ENCODE results near the gene CDH12. TPM values are rescaled to one million over a fixed set of nuclear protein-coding genes. Genes with fewer than 3 reads are reported as not detected.
"Not testable (repeated sequence)": the region's sequence is repeated elsewhere in the genome, so short reads cannot be mapped to it uniquely, and the experiment has no call there.

The CDH12 gene
- total RNA-seq, 1 experiment from 2014 or later = not detected

DNA sequence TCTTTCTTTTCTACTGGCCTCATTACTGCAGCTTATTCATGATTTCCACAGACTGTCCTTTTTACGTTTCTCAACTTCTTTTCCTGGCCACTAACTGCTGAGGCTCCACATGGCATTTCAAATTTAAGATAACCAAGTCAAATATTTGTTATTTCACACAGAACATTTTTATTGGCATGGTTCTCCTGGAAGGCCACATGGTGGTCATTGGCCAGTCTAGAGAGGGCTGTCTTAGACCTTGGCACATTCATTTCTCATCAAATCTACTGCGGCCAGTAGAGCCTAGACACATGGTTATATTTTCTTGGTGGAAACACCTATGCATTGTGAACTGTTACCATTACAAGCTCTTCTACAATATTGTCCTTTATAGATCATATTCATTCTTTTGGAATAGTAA is 644.7 kb downstream of the CDH12 start:
- not testable (repeated sequence) for DNase-seq; H3K36me3 Mint-ChIP-seq (ENCODE audit: insufficient read depth in 1 of 3, low read depth in 3 of 3); H3K9ac ChIP-seq (ENCODE audit: extremely low read depth, insufficient read length, low read length)

DNA sequence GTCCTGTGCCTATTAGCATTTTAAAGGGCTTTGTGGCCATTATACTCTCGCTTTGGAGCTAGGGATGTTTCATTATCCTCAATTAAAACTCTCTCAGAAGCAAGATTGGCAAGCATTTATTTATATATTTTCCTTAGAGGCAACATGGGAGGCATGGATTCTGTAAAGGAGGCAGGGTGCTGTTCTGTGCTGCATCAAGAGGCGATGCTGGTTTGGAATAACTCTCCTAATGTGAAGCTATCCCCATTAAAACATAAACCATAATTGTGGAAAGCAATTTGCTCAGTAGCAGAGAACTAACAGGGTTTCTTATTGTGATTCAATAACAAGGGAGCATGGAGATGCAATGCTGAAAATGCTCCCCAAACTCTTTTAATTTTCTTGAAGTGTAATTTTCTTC is 664.5 kb downstream of the CDH12 start:
- not testable (repeated sequence) for H3K23ac ChIP-seq (ENCODE audit: insufficient read length, low read depth, low read length); H3K18ac ChIP-seq (ENCODE audit: insufficient read length, low read depth, low read length); H3K9me3 Mint-ChIP-seq; H3K27ac ChIP-seq (ENCODE audit: insufficient read length, low read depth, low read length); H3K23me2 ChIP-seq (ENCODE audit: insufficient read length, low read depth, low read length, poor library complexity, severe bottlenecking); H3K79me1 ChIP-seq (ENCODE audit: insufficient read depth, low read depth, low read length, poor library complexity, severe bottlenecking); H3K9ac ChIP-seq (ENCODE audit: extremely low read depth, insufficient read length, low read length); H3K79me2 ChIP-seq (ENCODE audit: insufficient read depth, low read length); H2BK5ac ChIP-seq (ENCODE audit: insufficient read length, low read length); H2AK5ac ChIP-seq (ENCODE audit: insufficient read length, low read length); H4K20me1 ChIP-seq (ENCODE audit: control insufficient read depth, insufficient read depth, insufficient read length); H4K91ac ChIP-seq (ENCODE audit: insufficient read length, low read depth, low read length); H3K27me3 Mint-ChIP-seq (ENCODE audit: low read depth); H3K14ac ChIP-seq (ENCODE audit: insufficient read depth, low read length); H3K4ac ChIP-seq (ENCODE audit: low read depth, low read length); H2BK15ac ChIP-seq (ENCODE audit: low read depth, low read length); H2BK20ac ChIP-seq (ENCODE audit: low read depth, low read length, poor library complexity, severe bottlenecking); H2BK12ac ChIP-seq (ENCODE audit: insufficient read length, low read depth, low read length); H3K4me3 Mint-ChIP-seq; H3K4me2 ChIP-seq (ENCODE audit: insufficient read depth, insufficient read length, low read length); H3K36me3 Mint-ChIP-seq (ENCODE audit: insufficient read depth in 1 of 3, low read depth in 3 of 3); H3K27me3 ChIP-seq (ENCODE audit: insufficient read depth, low read length); H3K4me1 ChIP-seq (ENCODE audit: insufficient read depth, low read length); H2BK120ac ChIP-seq (ENCODE audit: low read depth, low read length, poor library complexity, severe bottlenecking); H4K5ac ChIP-seq (ENCODE audit: insufficient read length, low read depth, low read length); DNase-seq; H2AFZ ChIP-seq (ENCODE audit: low read length); H3K56ac ChIP-seq (ENCODE audit: insufficient read length, low read depth, low read length); H3T11ph ChIP-seq (ENCODE audit: low read length); H3K27ac Mint-ChIP-seq; H3K9me3 ChIP-seq (ENCODE audit: control insufficient read depth, low read depth, low read length); H4K8ac ChIP-seq (replicated peaks; ENCODE audit: insufficient read length, low read depth, low read length)
- no CpG with 5 or more reads among the region's 2 CpGs for WGBS (ENCODE audit: extremely low coverage, insufficient read length, low lambda C conversion rate)
- H3K4me1 Mint-ChIP-seq = peaks cover 15 to 18% of the 10 kb centered on the region in 2 experiments

More for the DNA sequence above, 644.7 kb downstream of the CDH12 start:
- H4K5ac ChIP-seq (ENCODE audit: insufficient read length, low read depth, low read length); H4K20me1 ChIP-seq (ENCODE audit: control insufficient read depth, insufficient read depth, insufficient read length); H3K27me3 Mint-ChIP-seq (ENCODE audit: low read depth); H2AFZ ChIP-seq (ENCODE audit: low read length); H3K18ac ChIP-seq (ENCODE audit: insufficient read length, low read depth, low read length); H2AK5ac ChIP-seq (ENCODE audit: insufficient read length, low read length); H3K4me3 Mint-ChIP-seq; H3K27me3 ChIP-seq (ENCODE audit: insufficient read depth, low read length); H3K23ac ChIP-seq (ENCODE audit: insufficient read length, low read depth, low read length); H2BK15ac ChIP-seq (ENCODE audit: low read depth, low read length); H4K91ac ChIP-seq (ENCODE audit: insufficient read length, low read depth, low read length); H3K4me2 ChIP-seq (ENCODE audit: insufficient read depth, insufficient read length, low read length); H2BK5ac ChIP-seq (ENCODE audit: insufficient read length, low read length); H3K56ac ChIP-seq (ENCODE audit: insufficient read length, low read depth, low read length); H3K4me1 ChIP-seq (ENCODE audit: insufficient read depth, low read length); H3K79me1 ChIP-seq (ENCODE audit: insufficient read depth, low read depth, low read length, poor library complexity, severe bottlenecking); H3K23me2 ChIP-seq (ENCODE audit: insufficient read length, low read depth, low read length, poor library complexity, severe bottlenecking); H4K8ac ChIP-seq (replicated peaks; ENCODE audit: insufficient read length, low read depth, low read length); H3T11ph ChIP-seq (ENCODE audit: low read length); H3K79me2 ChIP-seq (ENCODE audit: insufficient read depth, low read length); H3K4me1 Mint-ChIP-seq; H2BK12ac ChIP-seq (ENCODE audit: insufficient read length, low read depth, low read length); H2BK20ac ChIP-seq (ENCODE audit: low read depth, low read length, poor library complexity, severe bottlenecking); H3K9me3 ChIP-seq (ENCODE audit: control insufficient read depth, low read depth, low read length); H3K27ac Mint-ChIP-seq; H3K27ac ChIP-seq (ENCODE audit: insufficient read length, low read depth, low read length); H3K14ac ChIP-seq (ENCODE audit: insufficient read depth, low read length); H3K9me3 Mint-ChIP-seq; H3K4ac ChIP-seq (ENCODE audit: low read depth, low read length); H2BK120ac ChIP-seq (ENCODE audit: low read depth, low read length, poor library complexity, severe bottlenecking): not testable (repeated sequence)
- WGBS (ENCODE audit: extremely low coverage, insufficient read length, low lambda C conversion rate) = no CpG with 5 or more reads among the region's 2 CpGs
